AG08395 (cell line): ENCODE measurements around the gene VPS29.
"Not testable (repeated sequence)": the region's sequence is repeated elsewhere in the genome, so short reads cannot be mapped to it uniquely, and the experiment has no call there.

ENCODE experiments used
- DNase-seq: peaks from one replicate; pipeline ENCODE4 v3.0.0; 2012; ENCODE audit warnings: mixed read lengths, low spot score

Gene VPS29

DNA sequence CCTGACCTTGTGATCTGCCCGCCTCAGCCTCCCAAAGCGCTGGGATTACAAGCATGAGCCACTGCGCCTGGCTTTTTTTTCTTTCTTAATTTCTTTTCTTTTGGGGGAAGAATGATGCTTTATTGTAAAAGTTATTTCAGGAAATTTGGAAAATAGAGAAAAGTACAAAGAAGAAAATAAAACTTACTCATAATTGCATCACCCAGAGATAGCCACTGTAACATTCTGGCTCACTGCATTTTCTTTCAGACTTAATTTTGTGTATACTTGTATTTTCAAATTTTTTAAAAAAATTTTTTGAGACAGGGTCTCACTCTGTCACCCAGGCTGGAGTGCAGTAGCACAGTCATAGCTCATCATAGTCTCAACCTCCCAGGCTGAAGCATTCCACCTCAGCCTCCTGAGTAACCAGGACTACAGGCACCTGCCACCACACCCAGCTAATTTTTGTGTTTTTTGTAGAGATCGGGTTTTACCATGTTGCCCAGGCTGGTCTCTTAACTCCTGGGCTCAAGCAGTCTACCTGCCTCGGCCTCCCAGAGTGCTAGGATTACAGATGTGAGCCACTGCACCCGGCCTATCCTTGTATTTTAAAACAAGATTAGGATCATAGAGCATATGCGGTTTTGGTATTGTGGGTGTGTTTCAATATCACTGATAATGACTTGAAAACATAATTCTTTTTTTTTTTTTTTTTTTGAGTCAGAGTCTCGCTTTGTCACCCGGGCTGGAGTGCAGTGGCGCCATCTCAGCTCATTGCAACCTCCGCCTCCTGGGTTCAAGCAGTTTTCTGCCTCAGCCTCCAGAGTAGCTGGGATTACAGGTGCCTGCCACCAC, 19.2 kb upstream of the VPS29 start:
- not testable (repeated sequence) for DNase-seq

DNA sequence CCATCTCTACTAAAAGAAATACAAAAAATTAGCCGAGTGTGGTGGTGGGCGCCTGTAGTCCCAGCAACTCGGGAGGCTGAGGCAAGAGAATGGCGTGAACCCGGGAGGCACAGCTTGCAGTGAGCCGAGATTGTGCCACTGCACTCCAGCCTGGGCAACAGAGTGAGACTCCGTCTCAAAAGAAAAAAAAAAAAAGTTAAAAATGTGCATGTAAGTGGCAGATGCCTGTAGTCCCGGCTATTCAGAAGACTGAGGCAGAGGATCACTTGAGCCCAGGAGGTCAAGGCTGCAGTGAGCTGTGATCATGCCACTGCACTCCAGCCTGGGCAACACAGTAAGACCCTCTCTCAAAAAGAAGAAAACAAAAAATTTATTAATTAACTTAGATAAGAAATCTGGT, 16.1 kb upstream of the VPS29 start:
- not testable (repeated sequence) for DNase-seq

DNA sequence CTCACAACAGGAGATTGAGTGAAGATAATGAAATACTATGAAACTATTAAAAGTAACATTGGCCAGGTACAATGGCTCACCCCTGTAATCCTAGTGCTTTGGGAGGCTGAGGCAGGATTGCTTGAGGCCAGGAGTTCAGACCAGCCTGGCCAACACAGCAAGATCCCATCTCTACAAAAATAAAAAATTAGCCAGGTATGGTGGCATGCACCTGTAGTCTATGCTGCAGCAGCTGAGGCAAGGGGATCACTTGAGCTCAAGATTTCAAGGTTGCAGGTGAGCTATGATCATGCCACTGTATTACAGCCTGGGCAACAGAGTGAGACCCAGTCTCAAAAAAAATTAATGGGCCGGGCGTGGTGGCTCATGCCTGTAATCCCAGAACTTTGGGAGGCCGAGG, 15.1 kb upstream of the VPS29 start:
- DNase-seq: no peak

DNA sequence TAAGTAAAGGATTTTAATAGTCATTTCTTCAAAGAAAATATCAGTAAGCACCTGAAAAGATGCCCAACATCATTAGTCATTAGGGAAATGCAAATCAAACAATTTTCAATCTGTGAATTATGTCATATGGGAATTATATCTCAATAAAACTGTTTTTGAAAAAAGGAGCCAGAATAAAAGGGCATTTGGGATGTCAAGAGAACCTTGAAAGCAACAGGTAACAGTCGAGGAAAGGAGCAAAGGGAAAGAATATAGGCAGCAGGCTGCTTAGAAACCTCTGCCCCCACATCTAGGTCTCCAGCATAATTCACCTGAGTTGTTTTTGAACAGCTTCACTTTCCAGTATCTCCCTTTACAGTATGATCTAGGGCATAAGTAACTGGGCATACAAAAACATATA, 12.5 kb upstream of the VPS29 start:
- DNase-seq: no peak

DNA sequence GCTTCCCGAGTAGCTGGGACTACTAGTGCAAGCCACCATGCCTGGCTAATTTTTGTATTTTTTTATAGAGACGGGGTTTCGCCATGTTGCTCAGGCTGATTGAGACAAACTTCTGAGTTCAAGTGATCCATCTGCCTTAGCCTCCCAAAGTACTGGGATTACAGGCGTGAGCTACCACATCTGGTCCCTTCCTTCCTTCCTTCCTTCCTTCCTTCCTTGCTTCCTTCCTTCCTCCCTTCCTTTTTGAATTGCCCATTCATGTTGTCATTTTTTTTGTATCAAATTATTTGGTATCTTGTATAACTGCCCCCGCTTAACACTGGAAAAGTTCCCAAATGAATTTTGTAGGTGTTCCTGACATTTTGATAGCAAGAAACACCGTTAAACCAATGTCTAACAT, 11.9 kb upstream of the VPS29 start:
- no peak for DNase-seq

DNA sequence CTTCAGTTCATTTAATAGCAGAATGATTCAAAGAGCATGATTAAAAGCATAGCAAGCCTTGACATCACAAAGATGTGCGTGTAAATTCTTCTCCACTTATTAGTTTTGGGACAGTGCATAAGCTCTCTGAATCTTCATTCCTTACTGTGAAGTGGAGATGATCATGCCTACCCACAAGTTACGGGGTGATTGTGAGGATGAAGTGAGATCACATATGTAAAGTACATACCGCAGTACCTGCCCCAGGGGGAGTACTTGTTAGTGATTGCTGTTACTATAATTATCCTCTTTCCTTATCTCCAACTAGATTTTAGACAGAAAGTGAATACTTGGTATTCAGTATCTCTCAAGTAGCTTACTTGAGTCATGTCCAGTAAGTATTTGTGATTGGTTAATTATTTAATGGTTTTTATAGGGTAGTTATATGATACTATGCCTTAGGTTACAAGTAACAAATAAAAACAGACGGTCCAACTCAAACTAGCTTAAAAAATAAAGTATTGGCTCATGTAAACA, 6.2 kb upstream of the VPS29 start:
- no peak for DNase-seq

DNA sequence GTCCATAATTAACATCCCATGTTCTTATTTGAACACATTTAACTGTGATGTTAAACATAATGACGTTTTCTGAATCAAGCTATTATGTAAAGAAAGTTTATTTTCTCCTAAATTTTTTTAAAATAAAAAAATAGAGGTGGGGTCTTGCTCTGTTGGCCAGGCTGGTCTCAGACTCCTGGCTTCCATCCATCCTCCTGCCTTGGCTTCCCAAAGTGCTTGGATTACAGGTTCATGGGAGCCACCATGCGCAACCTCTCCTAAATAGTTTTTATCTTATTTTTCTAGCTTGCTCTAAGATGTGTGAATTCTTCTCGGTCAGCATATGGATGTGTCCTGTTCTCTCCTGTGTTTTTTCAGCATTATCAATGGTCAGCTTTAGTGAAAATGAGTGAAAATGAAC, 3.4 kb upstream of the VPS29 start:
- DNase-seq: no peak

DNA sequence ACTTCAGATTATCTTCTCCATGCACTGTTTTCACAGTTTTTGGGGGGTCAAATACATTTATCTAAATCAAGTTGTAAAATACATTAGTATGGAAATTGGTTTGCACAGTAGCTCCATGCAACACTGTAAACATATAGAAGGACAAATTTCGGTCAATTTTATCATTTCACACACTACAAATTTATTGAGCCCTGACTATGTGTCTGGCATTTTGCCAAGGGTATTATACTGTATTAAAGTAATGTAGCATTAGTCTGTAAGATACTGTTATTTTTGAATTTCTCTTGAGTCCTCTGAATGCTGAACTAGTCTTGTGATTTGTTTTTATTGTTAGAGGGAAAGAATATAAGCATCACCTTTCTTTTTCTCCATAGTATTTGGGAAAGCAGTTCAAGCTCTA, 1.5 kb upstream of the VPS29 start:
- no peak for DNase-seq

DNA sequence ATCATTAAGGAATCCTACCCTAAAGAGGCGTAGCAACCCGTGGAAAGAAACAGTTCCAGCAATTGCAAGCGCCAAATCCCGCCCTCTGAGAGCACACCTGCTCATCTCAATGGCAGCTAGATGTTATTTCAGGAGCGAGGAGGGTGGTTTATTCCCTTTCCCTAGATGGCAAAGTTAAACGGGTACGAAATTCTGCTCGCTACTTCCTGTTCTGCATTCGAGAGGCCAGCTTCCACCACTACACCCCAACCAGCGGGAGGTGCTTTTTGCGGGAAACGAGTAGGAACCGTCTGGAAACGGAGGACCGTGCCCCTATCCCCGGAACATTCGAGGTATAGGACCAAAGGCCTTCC, 536 bp downstream of the VPS29 start:
- peak; percentile 42 for DNase-seq

DNA sequence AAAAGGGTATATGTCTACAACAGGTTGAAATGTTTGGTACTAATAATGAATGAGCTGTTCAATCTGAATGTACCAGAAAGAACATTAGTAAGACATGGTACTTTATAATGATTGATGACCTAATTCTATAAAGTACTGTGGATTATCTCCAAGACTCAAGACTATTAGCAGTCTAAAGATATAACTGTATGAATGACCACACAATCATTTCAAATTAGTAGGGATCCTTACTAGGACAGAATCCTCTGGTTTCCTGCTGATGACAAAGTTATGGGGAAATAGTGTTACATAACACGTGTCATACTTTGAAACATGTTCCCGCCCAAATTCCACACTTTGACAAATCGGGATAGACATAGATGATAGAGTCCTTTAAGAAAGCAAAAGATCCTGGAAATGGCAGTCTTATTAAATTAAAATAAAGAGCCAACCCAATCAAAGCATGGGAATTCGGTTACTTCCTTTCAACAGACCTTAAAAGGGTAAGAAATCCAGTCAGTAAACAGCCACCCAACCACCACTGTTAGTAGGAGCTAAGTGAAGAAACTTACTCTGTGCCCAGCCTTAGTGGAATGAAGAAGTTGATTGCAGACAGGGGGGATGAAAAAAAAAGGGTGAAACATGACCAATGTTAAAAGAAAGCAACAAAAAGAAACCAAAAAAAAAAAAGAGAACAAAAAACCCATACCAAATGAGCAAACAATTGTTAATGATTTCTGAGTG, 2.8 kb downstream of the VPS29 start:
- DNase-seq: peak; percentile 34

DNA sequence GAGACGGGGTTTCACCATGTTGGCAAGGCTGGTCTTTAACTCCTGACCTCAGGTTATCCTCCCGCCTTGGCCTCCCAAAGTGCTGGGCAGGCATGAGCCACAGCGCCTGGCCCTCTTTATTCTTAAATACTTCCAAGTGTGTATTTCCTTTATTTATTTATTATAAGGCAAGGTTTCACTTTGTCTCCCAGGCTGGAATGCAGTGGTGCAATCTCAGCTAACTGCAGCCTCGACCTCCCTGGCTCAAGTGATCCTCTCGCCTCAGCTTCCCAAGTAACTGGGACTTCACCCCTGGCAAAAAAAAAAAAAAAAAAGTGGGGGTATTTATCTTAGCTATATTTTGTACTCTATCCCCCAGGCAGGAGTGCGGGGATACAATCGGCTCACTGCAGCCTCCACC, 26.5 kb downstream of the VPS29 start:
- DNase-seq: no peak

DNA sequence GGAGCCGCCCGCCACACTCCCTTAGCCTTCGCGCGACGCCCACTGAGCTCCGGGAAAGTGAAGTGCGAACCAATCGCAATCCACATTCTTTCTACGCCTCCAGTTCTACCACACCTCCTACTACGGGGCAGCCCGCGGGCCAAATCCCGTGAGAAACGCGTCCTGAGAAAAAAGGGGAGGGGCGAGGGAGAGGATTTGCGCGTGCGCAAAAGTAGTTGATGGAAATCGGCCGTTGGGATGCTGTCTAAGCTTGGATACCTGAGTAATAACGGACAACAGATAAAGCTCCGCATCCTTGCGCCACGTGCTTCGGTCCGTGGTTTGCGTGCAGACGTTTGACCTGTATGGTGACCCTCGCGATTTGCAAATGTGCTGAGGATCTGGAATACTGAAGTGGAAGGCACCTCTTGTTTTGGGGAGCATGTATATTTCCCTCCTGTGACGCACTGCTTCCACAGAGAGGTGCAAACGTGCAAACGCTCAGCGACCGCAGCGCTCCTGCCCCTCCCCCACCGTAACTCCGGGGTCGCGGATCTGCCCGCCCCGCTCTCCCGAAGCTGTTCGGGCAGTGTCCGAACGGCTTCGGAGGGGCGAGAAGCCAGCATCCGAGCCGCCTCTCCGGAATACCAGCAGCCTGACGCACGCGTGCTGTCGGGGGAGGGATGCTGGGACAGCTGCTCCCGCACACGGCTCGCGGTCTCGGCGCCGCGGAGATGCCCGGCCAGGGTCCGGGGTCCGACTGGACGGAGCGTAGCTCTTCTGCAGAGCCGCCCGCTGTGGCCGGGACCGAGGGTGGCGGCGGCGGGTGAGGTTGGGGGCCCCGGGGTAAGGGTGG, 33.5 kb downstream of the VPS29 start, which contains the start of the genes FAM216A and GPN3:
TSS of gene FAM216A (plus strand) at position 632 of the 835 bp plus-strand sequence. CDS start at position 663, 31 bp downstream.
TSS of gene GPN3 (minus strand) at position 44 of the 835 bp plus-strand sequence. CDS start 54 bp downstream, outside the sequence.
- peak; percentile 98 for DNase-seq

DNA sequence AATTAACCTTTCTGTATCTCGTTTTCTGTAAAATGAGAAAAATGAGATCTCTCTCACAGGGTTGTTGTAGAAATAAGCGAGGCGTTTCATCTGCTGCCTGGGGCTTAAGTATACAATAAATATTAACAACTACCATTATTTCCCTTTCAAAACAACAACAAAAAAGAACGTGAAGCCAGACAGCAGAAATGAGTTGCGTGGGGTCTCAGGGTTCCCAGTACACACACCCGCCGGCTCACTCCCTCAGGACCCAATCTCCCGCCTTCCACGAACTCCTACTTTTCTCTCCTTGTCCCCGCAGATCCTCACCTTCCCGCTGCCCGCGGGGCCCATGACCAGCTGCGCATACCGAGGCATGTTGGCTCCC, 34.1 kb downstream of the VPS29 start:
- DNase-seq: no peak

DNA sequence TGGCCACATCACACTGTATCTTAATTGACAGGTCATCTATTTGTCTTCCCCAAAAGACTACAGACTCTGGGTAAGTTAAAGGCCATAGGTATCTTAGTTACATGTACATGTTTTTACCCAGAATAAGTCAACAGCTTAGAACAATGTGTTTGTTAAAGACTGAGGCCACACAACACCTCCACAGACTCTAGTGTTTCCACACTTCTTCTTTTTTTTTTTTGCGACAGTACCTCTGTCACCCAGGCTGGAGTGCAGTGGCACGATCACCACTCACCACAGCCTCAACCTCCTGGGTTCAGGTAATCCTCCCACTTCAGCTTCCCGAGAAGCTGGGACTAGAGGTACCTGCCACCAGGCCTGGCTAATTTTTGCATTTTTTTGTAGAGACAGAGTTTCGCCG, 35.1 kb downstream of the VPS29 start:
- no peak for DNase-seq

DNA sequence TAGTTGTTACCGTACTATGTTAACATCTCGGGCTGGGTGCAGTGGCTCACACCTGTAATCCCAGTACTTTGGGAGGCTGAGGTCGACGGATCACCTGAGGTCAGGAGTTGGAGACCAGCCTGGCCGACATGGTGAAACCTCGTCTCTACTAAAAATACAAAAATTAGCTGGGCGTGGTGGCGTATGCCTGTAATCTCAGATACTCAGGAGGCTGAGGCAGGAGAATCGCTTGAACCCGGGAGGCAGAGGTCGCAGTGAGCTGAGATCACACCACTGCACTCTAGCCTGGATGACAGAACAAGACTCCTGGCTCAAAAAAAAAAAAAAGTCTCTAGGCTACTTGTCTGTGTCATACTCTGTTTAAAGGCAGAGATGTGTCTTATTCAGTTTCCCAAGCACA, 36.1 kb downstream of the VPS29 start:
- not testable (repeated sequence) for DNase-seq

DNA sequence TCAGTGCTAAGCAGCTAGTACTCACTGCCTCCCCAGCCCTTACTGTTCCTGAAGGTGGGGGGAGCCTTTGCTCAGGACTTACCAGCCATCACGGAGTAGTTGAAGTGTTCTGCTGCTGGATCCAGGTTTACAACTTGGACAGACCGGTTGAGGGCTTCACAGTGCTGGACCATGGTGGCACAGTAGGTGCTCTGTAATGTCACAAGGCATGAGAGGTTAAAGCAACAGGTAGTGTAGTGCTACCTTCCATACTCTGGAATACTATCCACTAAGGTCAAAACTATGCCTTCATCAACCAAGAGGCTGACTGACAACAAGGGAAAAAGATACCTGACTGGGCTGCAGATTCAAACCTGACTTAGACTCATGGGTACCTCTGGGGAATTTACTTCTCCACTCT, 36.9 kb downstream of the VPS29 start:
- no peak for DNase-seq

DNA sequence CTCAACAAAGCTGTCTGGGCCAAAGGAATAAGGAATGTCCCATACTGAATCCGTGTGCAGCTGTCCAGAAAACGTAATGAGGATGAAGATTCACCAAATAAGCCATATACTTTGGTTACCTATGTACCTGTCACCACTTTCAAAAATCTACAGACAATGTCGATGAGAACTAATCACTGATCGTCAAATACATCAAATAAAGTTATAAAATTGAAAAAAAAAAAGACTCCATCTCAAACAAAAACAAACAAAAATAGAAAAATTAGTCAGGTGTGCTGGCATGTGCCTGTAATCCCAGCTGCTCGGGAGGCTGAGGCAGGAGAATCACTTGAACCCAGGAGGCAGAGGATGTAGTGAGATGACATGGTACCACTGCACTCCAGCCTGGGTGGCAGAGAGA, 40.7 kb downstream of the VPS29 start:
- not testable (repeated sequence) for DNase-seq

DNA sequence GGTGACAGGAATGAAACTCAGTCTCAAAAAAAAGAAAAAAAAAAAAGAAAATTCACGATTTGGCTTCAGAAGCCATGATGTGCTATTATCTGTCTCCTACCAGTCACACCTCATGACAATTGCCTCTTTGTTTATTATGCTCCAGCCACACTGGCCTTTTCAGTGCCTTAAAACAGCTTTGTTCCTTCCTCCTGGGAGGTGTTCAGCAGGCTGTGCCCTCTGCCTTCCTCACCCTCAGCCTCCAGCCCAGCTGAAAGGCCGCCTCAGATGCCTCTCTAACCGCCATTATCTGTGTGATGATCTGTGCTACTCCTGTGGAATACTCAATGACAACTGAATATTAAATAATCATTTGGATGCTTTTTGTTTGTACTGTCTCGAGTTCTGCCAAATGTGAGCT, 43.2 kb downstream of the VPS29 start:
- DNase-seq: no peak

DNA sequence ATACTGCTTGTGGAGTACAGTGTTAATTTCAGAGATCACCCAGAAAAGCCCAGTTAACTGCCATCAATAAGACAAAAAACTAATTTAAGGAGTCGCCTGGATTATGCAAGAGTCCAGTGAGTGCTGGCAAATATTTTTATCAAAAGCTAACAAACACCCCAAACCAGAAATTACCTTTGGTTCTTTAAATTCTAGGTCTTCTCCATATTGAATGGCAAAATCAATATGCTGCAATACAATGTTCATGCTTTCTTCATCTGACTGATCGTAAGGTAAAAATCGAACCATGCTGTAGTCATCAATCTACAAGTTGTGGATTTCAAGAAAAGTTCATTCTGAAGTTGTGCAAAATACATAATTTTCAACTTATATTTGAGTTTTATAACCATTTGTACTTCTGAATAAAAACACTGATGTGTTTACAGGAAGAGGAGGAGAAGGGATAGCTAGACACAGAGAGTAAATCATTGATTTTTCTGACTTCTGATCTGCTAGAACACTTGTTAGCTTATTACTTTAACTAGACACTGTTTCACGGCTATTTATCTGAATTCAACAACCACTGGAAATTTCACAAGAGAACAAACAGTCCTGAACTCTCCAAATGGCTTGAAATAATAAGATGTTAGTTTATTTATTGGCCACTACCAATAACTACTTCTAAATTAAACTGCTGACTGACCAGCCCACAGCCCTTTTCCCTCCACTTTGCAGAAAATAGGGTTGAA, 48.2 kb downstream of the VPS29 start:
- no peak for DNase-seq

DNA sequence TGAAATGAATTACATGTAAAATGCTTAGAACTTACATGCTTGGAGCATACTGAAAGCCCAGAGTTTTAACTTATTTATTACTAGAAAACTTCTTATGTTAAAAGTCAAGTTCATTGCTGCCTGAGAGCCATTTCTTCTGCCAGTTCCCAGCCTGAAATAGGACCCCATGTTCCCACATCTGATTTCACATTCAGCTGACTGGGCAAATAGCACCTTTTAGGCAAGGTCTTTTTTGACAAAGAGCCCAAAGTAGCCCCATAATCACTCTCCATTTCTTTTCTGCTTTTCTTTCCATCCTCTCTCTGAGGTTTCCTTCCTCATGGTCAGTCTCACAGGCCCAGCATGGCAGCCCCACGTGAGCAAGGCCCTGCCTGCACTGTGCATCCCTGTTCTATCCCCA, 50.6 kb downstream of the VPS29 start:
- DNase-seq: no peak

DNA sequence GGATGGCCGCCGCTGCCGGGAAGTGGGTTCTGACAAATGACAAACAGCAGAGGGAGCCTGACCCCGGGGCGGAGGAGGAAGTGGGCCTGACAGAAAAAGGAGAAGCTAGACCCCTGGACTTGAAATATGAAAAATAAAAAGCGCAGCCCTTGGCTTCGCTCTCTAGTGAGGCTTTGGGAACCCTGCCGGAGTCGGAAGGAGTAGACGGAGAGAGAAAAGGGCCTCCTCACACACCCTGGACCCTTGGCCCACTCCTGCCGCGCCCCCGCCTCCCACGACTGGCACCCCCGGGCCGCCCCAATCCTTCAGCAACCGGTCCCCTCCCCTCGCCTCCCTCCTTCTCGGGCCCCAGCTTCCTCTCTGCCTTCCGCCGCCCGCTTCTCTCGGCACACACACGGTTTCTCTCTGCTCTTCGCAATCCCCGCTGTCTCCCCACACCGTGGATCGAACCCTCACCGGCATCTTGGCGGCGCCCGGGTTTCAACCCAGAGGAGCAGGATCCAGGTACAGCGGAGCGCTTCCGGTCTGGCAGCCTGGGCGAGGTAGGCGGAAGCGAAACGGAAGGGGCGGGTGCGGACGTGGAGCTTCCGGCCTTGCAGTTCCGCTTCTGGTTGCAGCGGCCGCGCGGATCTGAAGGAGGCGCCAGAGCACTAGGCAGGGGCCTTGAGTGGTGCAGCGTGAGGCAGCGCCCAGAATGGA, 52.0 kb downstream of the VPS29 start, which contains the start of gene ARPC3:
TSS of gene ARPC3 (minus strand) at position 539 of the 699 bp plus-strand sequence. CDS start at position 462, 77 bp downstream.
- DNase-seq: peak; percentile 94
